ENCODE measurements around the gene ZNF771.

GRCh38 chr16:30430428-30430970 lies 23.1 kb downstream of the ZNF771 start:
- no peak for TF ChIP-seq GATA2 (CRISPR knock-in tag; IDR thresholded peaks at IDR 0.05)
- no peak for TF ChIP-seq TCF7L2 (IDR thresholded peaks at IDR 0.05; ENCODE audit: low read depth, low read length)
- no peak for TF ChIP-seq MXI1 (IDR thresholded peaks at IDR 0.05; ENCODE audit: low read depth, low read length)
- TF ChIP-seq NEUROD1 (IDR thresholded peaks at IDR 0.05; ENCODE audit: borderline replicate concordance, low read depth, low read length, partially characterized antibody) = no peak
- TF ChIP-seq MTA2 (IDR thresholded peaks at IDR 0.05; ENCODE audit: low read depth) = no peak
- no peak for TF ChIP-seq SAFB2 (IDR thresholded peaks at IDR 0.05; ENCODE audit: borderline replicate concordance, low read depth, low read length, severe bottlenecking)
- TF ChIP-seq CBX5 (IDR thresholded peaks at IDR 0.05; ENCODE audit: borderline replicate concordance, low read depth) = no peak
- no peak for TF ChIP-seq SMARCE1 (IDR thresholded peaks at IDR 0.05)
- no peak for TF ChIP-seq ZNF77 (CRISPR knock-in tag; IDR thresholded peaks at IDR 0.05)
- no peak for TF ChIP-seq SAP30 (IDR thresholded peaks at IDR 0.05; ENCODE audit: borderline replicate concordance, insufficient read depth, low read depth, low read length, poor library complexity, severe bottlenecking)
- no peak for TF ChIP-seq E2F8 (IDR thresholded peaks at IDR 0.05; ENCODE audit: low read depth, partially characterized antibody)
- no peak for TF ChIP-seq RFX7 (CRISPR knock-in tag; IDR thresholded peaks at IDR 0.05)
- no peak for TF ChIP-seq CREM (IDR thresholded peaks at IDR 0.05; ENCODE audit: low read depth)

All from K562 (cell line).